ENCODE data around the gene SRSF6. TPM values are rescaled to one million over a fixed set of nuclear protein-coding genes. Genes with fewer than 3 reads are reported as not detected.

Gene SRSF6
- total RNA-seq = 44.4 and 49.7 TPM in 2 replicates

DNA sequence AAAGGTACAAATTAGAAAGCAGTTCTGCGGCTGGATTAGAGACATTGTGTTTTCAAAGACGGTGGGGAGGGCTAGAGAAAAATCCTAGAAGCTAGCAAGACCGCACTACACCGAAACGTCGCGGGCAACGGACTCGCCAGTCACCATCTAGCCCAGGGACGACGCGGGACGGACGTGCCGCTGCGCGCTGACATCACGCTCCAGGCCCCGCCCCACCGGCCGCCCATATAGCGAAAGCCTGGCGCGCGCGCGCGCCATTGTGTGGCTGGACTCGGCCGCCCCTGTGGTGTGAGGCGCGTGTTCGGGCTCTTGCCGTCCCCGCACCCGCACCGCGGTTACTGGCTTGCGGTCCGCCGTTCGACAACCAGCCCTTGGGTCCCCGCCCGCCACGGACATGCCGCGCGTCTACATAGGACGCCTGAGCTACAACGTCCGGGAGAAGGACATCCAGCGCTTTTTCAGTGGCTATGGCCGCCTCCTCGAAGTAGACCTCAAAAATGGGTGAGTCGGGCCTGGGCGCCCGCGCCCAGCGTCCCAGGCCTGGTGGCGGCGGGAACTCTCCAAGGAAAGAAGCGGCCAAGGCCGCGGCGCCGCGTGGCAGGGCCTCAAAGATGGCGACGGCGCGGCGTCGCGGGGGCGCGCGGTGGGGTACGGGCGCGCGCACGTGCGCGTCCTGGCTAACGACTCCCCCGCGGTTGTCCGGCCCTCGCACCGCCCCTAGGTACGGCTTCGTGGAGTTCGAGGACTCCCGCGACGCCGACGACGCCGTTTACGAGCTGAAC, at the start of gene SRSF6:
Gene SRSF6, plus strand, starts transcription at position 257 of the 782 bp plus-strand sequence. Its CDS starts 138 bp downstream, at position 395.

DNA sequence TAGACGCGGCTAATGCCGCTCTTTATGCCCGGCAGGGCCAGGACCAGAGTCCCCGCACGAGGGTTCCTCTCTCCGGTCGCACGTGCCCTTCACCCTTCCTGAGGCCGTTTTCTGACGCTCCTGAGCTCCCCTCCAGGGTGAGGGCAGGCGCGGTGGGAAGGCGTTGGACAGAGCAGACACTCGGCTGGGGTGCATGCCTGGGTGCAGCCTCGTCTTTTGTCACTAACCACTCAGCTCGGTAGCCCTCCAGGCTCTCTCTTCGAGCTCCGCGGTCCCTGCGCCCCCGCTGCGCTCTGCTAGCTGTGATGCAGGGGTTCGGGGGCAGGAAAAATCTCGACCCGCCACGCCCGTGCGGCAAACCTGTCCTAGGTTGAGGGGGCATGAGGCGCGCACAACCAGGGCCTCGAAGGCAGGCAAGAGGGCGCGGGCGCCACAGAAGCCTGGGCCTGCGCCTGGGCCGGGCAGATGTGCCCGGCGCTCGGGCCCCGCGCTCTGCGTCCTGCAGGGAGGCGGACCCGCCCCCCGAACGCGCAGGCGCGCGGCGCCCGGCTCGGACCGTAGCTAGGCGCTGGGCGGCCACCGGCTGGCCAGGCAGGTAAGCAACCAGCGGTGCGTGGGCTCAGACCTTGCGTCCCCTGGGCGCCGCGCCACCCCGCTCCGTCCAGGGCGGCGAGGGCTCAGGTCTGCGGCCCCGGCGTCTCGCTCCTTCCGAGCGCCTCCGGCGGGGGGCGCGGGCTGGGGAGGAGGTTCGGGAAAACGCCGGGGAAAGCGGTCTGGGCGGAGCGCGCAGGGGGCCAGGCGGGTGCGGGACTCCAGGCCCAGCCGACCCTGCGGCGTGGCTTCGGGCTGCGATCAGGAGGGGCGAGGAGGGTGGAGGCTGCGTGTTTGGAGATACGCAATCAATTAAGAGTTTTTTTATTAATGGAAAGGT, 49.7 kb downstream of the SRSF6 start, which contains the start of gene L3MBTL1:
Gene L3MBTL1, plus strand, starts transcription at position 548 of the 931 bp plus-strand sequence. CDS start 5,807 bp downstream, outside the sequence.

Other genes with a start within 250 kb of the SRSF6 start
- gene L3MBTL1, start 49.8 kb downstream of the SRSF6 start, total RNA-seq = 2.2 and 5.7 TPM in 2 replicates
- 0.09 TPM in 2 replicates for gene SGK2, start 101.1 kb downstream of the SRSF6 start, total RNA-seq
- 31.3 and 38.7 TPM in 2 replicates for gene IFT52, start 133.0 kb downstream of the SRSF6 start, total RNA-seq
- gene MYBL2, start 209.2 kb downstream of the SRSF6 start, total RNA-seq = 10.3 and 20.7 TPM in 2 replicates

Data from endothelial cell of coronary artery (primary cell).